ENCODE data around the gene CRACR2A. TPM values are rescaled to one million over a fixed set of nuclear protein-coding genes. Genes with fewer than 3 reads are reported as not detected.

CRACR2A gene
- total RNA-seq, 2 experiments from 2014 or later, result 28.2 to 31.1 TPM

DNA sequence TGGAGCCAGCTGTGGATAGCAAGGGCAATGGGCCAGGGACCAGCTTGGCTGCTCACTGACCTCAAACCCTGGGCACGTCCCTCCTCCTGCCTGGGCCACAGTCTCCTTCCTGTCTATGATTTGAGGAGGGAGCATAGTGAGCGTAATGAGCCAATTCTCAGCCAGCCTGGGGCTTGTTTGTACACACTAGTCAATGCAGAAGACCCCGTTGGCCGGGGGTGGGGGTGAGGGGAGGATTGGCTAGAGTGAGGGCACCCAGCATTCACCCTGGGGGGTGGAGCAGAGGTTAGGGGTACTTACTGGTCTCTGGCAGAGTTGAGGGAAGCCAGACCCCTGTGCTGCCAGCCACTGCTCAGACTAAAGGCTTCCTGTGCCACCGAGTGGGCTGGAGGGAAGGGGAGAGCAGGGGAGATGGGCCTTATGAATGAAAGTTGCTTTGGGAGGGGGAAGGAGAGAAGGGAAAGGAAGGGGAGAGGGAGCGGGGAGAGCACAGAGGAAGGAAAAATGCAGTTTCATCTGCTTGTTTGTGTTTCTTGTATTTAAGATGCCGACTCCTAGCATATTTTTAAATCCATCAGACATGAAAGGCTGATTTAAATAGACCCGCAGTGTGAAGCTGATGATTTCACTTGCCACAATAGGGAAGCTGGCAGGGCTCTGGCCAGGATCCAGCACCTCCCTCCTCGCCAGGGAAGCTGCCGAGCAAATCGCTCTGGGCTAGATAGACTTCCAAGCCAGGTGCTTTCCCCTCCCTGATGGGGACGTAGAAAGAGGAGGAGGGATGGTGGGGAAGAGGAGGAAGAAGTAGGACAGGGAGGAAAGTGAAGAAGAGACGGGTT lies 147.9 kb downstream of the CRACR2A start:
- ChIA-PET CTCF (ENCODE audit: unreplicated experiment) (no interaction called here), POLR2A (interaction anchor here (1.0 kb wide), 1 partner anchor 17 kb away, joined by 3 read pairs; no protein-coding TSS in a partner anchor)
- Histone ChIP-seq H3K9me3 (ENCODE audit: low read length) (no peaks in the 10 kb centered on the region), H3K36me3 (ENCODE audit: insufficient read depth, low read length) (no peaks in the 10 kb centered on the region; the same call in 1 of the 2 replicates), H3K4me2 (ENCODE audit: low read length) (no peak overlapping the region), H3K27ac (ENCODE audit: low read depth, low read length, poor library complexity, severe bottlenecking) (no peak overlapping the region), H3K9me2 (ENCODE audit: insufficient read depth, low read length) (no peaks in the 10 kb centered on the region), H3K4me3 (ENCODE audit: low read depth, low read length, poor library complexity, severe bottlenecking) (no peak overlapping the region), H3K4me1 (ENCODE audit: insufficient read depth, low read length, poor library complexity, severe bottlenecking) (no peaks in the 10 kb centered on the region), H4K20me1 (ENCODE audit: insufficient read depth, low read length) (no peaks in the 10 kb centered on the region), H2AFZ (ENCODE audit: low read length) (no peak overlapping the region), H3K79me2 (ENCODE audit: insufficient read depth, low read depth, low read length) (no peaks in the 10 kb centered on the region)
- intact Hi-C loops (cut with micrococcal nuclease; ENCODE audit: unreplicated experiment), result no loop called here
- DNase-seq (ENCODE audit: low spot score), result no peak
- TF ChIP-seq, protein P1, sequence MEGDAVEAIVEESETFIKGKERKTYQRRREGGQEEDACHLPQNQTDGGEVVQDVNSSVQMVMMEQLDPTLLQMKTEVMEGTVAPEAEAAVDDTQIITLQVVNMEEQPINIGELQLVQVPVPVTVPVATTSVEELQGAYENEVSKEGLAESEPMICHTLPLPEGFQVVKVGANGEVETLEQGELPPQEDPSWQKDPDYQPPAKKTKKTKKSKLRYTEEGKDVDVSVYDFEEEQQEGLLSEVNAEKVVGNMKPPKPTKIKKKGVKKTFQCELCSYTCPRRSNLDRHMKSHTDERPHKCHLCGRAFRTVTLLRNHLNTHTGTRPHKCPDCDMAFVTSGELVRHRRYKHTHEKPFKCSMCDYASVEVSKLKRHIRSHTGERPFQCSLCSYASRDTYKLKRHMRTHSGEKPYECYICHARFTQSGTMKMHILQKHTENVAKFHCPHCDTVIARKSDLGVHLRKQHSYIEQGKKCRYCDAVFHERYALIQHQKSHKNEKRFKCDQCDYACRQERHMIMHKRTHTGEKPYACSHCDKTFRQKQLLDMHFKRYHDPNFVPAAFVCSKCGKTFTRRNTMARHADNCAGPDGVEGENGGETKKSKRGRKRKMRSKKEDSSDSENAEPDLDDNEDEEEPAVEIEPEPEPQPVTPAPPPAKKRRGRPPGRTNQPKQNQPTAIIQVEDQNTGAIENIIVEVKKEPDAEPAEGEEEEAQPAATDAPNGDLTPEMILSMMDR (conservative IDR thresholded peaks at IDR 0.05; ENCODE audit: low read length), result no peak
- no peak for TF ChIP-seq EZH2phosphoT487 (IDR thresholded peaks at IDR 0.05; ENCODE audit: borderline replicate concordance, low read depth, low read length)
- BruUV-seq (replicated peaks), result no TSS peak

DNA sequence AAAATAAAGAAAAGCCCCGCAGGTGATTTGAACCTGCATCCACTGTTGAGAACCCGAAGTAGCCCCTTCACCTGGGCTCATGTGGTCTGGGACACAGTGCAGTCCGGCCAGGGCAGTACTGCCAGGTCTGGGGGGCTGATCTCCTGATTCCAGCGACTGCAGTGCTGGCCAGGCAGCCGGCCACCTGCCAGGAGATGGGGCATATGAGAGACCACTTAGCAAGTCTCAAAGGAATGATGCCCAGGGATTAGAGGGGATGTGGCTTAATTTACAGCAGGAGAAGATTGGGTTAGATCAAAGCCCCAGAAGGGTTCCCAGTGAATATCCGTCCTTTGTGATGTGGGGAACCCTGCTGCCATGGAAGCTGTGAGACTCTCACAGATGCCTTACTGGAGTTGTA lies 148.6 kb downstream of the CRACR2A start:
- H3K9me2 ChIP-seq (ENCODE audit: insufficient read depth, low read length), result no peaks in the 10 kb centered on the region
- no peaks in the 10 kb centered on the region for H4K20me1 ChIP-seq (ENCODE audit: insufficient read depth, low read length)
- no TSS peak for BruUV-seq (replicated peaks)
- no peak for DNase-seq (ENCODE audit: low spot score)
- ChIA-PET CTCF (ENCODE audit: unreplicated experiment) (no interaction called here), POLR2A (no interaction called here)
- no peak overlapping the region for H3K4me2 ChIP-seq (ENCODE audit: low read length)
- no peak overlapping the region for H2AFZ ChIP-seq (ENCODE audit: low read length)
- H3K9me3 ChIP-seq (ENCODE audit: low read length), result no peaks in the 10 kb centered on the region
- no peaks in the 10 kb centered on the region for H3K79me2 ChIP-seq (ENCODE audit: insufficient read depth, low read depth, low read length)
- H3K4me1 ChIP-seq (ENCODE audit: insufficient read depth, low read length, poor library complexity, severe bottlenecking), result no peaks in the 10 kb centered on the region
- H3K4me3 ChIP-seq (ENCODE audit: low read depth, low read length, poor library complexity, severe bottlenecking), result no peak overlapping the region
- intact Hi-C loops (cut with micrococcal nuclease; ENCODE audit: unreplicated experiment), result no loop called here
- TF ChIP-seq EZH2phosphoT487 (IDR thresholded peaks at IDR 0.05; ENCODE audit: borderline replicate concordance, low read depth, low read length), result no peak
- TF ChIP-seq, protein P1 (conservative IDR thresholded peaks at IDR 0.05; ENCODE audit: low read length), result no peak
- no peak overlapping the region for H3K27ac ChIP-seq (ENCODE audit: low read depth, low read length, poor library complexity, severe bottlenecking)
- H3K36me3 ChIP-seq (ENCODE audit: insufficient read depth, low read length), result no peaks in the 10 kb centered on the region

DNA sequence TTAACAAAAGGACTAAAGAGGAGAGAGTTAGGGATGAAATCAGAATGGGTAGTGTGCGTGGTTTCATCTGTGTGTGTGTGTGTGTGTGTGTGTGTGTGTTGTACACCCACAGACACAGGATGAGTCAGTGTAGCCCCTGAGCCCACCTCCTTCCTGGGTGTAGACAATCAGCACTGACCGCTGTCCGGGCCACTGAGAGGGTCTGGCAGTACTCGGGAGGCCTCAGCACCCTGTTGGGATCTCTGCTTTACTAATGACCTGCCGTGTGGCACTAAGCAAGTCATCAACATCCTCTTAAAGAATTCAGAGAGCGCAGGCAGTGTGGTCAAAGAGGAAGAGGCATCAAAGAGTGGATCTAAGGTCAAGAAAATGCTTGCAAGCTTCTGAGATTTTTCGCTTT lies 149.3 kb downstream of the CRACR2A start:
- Histone ChIP-seq H3K9me2 (ENCODE audit: insufficient read depth, low read length) (no peaks in the 10 kb centered on the region), H3K4me2 (ENCODE audit: low read length) (no peak overlapping the region), H3K27ac (ENCODE audit: low read depth, low read length, poor library complexity, severe bottlenecking) (no peak overlapping the region), H3K9me3 (ENCODE audit: low read length) (no peaks in the 10 kb centered on the region), H3K4me1 (ENCODE audit: insufficient read depth, low read length, poor library complexity, severe bottlenecking) (no peaks in the 10 kb centered on the region), H3K4me3 (ENCODE audit: low read depth, low read length, poor library complexity, severe bottlenecking) (no peak overlapping the region), H4K20me1 (ENCODE audit: insufficient read depth, low read length) (no peaks in the 10 kb centered on the region), H3K36me3 (ENCODE audit: insufficient read depth, low read length) (no peaks in the 10 kb centered on the region), H3K79me2 (ENCODE audit: insufficient read depth, low read depth, low read length) (no peaks in the 10 kb centered on the region), H2AFZ (ENCODE audit: low read length) (no peak overlapping the region)
- BruUV-seq (replicated peaks), result no TSS peak
- POLR2A ChIA-PET, result no interaction called here
- TF ChIP-seq, protein P1 (conservative IDR thresholded peaks at IDR 0.05; ENCODE audit: low read length), result no peak
- TF ChIP-seq EZH2phosphoT487 (IDR thresholded peaks at IDR 0.05; ENCODE audit: borderline replicate concordance, low read depth, low read length), result no peak
- CTCF ChIA-PET (ENCODE audit: unreplicated experiment), result no interaction called here
- no peak for DNase-seq (ENCODE audit: low spot score)
- intact Hi-C loops (cut with micrococcal nuclease; ENCODE audit: unreplicated experiment), result no loop called here
